Activated naive CD4-positive, alpha-beta T cell (primary cell): Measurements from ENCODE around the gene CHMP2A.
"Not testable (repeated sequence)": the region's sequence is repeated elsewhere in the genome, so short reads cannot be mapped to it uniquely, and the experiment has no call there.

ENCODE experiments used
- DNase-seq, 4 experiments: peaks; one replicate each; lab custom pipeline; 2025; lab: John Stamatoyannopoulos, UW

CHMP2A gene

GRCh38 chr19:58554494-58555368, at the start of gene CHMP2A:
TSS of gene CHMP2A (minus strand) at chr19:58555105. CDS start at chr19:58554212, 893 bp downstream.
- no peak for DNase-seq

- DNase-seq = no peak
Observed at GRCh38 chr19:58586133-58586765, 31.3 kb upstream of the CHMP2A start.

- no peak for DNase-seq
Observed at GRCh38 chr19:58585442-58586132, 30.7 kb upstream of the CHMP2A start.

- DNase-seq = no peak
Observed at GRCh38 chr19:58584498-58585441, 29.9 kb upstream of the CHMP2A start.

- no peak for DNase-seq
Observed at GRCh38 chr19:58582985-58583384, 28.1 kb upstream of the CHMP2A start.

- DNase-seq = no peak
Observed at GRCh38 chr19:58581227-58582141, 26.6 kb upstream of the CHMP2A start.

GRCh38 chr19:58579473-58580142, 24.7 kb upstream of the CHMP2A start:
- no peak for DNase-seq

- DNase-seq = no peak
Observed at GRCh38 chr19:58578012-58578925, 23.4 kb upstream of the CHMP2A start.

GRCh38 chr19:58577581-58577980, 22.7 kb upstream of the CHMP2A start:
- not testable (repeated sequence) for DNase-seq

- DNase-seq = no peak
Observed at GRCh38 chr19:58575183-58576041, 20.5 kb upstream of the CHMP2A start.

- DNase-seq = no peak
Observed at GRCh38 chr19:58573658-58574164, 18.8 kb upstream of the CHMP2A start.

GRCh38 chr19:58572818-58573657, 18.1 kb upstream of the CHMP2A start, which contains the start of gene MZF1:
TSS of gene MZF1 (minus strand) at chr19:58573335. CDS start at chr19:58571389, 1,946 bp downstream.
- no peak for DNase-seq

GRCh38 chr19:58572026-58572817, 17.3 kb upstream of the CHMP2A start:
- no peak for DNase-seq

GRCh38 chr19:58571575-58571947, 16.7 kb upstream of the CHMP2A start:
- no peak for DNase-seq

GRCh38 chr19:58570770-58571574, 16.1 kb upstream of the CHMP2A start:
- DNase-seq = no peak
